Central memory CD4-positive, alpha-beta T cell (primary cell): ENCODE measurements around the gene RHBDD3.

ENCODE experiments used
- DNase-seq: peaks from one replicate; pipeline ENCODE4 v3.0.0; 2022

The RHBDD3 gene

DNA sequence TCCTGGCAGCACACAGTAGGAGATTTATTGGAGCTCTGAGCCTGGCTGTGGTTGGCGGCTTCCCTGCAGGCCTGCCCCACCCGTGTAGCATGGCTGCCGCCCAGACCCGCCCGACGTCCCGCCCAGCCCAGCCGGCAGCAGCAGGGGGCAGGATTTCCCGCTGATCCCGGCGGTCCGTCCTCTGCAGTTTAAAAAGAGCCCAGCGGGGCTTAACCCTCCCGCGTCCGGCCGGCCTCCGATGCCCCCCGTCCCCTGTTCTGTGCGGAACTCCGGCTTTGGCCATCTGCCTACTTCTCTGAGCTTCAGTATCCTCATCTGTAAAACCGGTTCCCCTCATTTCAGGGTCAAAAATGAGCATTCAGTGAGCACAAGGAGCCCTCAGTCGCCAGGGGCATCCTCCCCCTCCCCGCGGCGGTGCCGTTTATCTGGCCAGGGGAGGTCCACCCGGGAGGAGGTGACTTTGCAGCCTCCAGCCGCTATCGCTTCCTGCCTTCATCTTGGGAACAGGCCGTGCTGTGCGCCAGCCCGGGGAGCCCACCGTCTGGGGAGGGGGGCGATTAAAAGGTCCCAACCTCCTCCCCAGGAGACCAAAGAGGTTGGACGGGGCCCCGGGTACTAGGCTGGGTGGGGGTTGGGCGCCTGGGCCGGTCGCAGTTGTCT lies 38.5 kb upstream of the RHBDD3 start, which contains the start of gene GAS2L1:
Gene GAS2L1, plus strand, starts transcription at position 476 of the 660 bp plus-strand sequence. CDS start 1,456 bp downstream, outside the sequence.
- DNase-seq: peak; percentile 27

DNA sequence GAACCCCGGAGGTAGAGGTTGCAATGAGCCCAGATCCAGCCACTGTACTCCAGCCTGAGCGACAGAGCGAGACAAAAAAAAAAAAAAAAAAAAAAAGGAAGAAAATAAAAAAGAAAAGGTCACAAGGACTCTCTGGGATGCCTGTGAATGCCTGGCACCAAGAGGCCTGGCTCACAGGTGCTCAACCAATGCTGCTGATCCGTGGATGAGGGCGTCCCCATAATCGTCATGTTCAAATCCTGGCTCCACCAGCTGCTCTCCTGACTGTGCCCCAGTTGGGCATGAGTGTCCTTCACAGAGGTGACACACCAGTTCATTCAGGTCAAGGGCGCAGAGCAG lies 38.0 kb upstream of the RHBDD3 start:
- no peak for DNase-seq

DNA sequence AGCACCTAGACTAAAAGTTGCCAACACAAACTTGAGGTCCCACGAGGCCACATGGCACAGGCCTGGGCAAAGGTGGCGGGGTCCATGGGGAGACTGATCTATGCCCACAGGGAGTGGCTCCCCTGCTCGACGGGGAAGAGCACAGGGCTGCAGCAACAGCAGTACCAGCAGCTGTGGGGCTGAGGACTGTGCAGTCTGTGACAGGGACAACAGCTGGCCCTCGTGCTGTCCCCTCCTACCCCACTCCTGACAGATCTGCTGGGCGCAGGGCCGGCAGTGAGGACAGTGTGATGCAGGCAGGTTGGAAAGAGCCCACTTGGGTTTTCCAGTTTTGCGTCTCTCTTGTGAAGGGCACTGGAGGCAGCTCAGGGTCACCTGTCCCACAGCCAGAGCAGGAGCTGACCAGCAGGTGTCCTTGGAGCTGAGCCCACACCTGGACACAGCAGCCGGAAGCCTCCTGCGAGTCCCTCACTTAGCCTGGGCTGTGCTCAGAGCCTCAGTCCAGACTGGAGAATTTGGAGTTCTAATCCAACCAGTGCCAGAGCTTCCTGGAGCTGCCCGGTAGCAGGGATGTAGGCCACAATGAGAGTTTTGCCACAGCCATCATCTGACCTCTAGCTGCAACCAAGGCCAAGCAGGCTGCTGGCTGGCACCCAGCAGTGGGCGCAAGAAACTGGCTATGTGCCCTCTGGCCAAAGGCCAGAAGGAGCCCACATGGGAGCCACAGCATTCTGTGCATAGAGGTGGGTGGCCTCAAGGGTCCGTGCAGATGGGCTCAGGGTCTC lies 35.1 kb upstream of the RHBDD3 start:
- no peak for DNase-seq

DNA sequence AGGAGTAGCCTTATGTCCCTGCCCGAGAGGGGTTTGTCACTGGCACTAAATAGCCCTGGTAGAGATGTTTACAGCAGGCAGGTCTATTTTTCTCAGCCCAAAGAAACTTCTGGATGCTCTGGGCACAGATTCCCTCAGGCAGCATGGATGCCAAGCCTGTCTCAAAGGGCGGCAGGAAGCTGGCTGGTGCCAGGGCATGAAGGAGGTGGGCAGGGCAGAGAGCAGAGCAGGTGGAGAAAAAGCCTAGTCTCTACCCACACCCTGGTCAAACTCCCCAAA lies 34.6 kb upstream of the RHBDD3 start:
- DNase-seq: no peak

DNA sequence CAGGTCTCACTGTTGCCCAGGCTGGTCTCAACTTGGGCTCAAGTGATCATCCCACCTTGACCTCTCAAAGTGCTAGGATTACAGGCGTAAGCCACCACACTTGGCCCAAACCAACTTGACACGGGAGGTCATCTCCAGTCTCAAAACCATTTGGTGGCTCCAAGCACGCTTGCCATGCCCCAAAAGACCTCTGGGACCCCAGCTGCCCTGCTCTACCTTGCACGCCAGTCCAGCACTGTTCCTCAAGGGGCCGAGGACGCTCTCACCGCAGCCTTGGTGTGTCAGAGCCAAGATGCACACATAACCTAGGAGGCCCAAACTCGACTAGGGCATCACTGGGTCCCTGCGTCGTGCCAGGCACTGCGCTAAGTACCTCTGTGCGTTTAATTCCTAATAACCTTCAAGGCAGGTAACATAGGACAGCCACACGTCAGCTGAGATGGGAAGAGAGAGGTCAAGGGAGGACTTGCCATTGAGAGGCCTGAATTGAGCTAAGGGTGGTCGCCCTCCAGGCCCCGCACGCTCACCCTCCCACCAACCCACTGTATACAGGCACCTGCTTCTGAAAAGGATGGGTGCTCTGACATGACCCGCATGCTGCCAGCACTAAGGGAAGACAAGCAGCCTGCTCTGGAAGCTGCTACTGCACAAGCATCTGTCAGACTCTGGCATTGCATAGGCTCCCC lies 34.1 kb upstream of the RHBDD3 start:
- no peak for DNase-seq

DNA sequence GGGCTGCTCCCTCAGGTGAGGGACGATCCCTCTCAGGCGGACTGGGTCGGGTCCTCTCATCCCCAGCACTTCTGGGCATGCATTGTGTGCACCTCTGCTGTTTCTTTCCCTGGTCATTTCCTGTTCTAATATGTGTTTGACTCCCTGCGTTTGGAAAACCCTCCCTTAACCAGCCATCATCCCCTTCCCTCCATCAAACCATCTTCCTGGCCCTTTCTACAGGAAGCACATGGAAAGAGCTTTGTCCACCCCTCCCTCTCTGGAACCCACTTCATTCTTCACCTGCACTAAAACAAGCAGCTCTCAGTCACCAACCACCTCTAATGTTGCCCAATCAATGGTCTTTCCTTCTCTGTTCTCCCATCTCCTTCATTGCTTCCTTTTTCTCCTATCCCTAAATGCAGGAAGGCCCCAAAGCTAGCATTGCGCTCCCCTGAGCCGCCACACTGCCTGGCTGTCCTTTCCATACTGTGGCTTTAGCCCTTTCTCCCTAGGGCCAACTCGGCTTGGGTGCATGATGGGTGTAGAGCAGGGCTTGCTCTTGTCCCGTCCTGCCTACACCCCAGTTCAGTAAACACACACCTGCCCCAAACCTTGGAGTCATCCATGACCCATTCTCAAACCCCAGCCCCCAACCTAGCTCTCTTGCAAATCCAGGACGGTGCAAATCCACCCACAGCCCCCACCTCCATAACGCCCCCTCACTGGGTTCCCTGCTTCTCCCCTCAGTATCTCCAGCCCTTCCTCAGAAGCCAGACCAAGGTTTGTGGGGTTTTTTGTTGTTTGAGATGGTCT lies 33.2 kb upstream of the RHBDD3 start:
- no peak for DNase-seq

DNA sequence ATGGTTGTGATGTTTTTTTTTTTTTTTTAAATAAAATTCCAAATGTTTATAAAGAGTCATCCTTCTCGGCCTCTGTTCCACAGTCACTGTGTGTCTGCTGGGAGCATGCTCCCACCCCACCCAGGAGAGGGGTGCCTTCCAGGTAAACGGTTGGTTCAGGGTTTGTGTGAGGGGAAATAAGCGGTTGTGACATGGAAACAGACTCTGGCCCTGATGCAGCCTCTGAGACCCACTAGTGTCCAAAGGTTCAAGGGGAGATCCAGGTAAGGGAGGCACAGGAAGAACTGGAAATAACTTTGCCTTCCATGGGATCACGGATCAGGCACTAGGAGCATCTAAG lies 32.7 kb upstream of the RHBDD3 start:
- no peak for DNase-seq

DNA sequence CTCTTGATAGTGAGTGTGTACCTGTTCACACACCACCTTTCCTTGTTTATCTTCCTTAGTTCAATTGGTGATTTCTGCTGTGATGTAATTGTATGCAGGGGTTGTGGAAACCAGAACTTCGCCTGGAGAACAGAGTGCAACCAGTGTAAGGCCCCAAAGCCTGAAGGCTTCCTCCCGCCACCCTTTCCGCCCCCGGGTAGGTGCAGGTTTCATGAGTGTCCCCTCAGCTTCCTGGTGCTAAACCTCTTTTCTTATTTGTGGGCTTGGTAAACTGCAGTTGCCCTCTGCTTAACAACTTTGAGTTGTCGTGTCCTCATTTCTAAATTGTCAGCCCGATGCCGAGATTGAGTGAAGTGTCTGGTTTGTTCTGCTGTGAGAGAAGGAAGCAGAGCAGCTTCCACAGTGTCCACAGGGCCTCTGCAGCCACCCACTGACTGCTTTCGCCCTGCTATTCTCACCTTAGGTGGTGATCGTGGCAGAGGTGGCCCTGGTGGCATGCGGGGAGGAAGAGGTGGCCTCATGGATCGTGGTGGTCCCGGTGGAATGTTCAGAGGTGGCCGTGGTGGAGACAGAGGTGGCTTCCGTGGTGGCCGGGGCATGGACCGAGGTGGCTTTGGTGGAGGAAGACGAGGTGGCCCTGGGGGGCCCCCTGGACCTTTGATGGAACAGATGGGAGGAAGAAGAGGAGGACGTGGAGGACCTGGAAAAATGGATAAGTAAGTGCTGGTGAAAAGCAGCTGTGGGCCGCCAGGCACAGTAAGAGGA lies 31.5 kb upstream of the RHBDD3 start:
- DNase-seq: no peak

DNA sequence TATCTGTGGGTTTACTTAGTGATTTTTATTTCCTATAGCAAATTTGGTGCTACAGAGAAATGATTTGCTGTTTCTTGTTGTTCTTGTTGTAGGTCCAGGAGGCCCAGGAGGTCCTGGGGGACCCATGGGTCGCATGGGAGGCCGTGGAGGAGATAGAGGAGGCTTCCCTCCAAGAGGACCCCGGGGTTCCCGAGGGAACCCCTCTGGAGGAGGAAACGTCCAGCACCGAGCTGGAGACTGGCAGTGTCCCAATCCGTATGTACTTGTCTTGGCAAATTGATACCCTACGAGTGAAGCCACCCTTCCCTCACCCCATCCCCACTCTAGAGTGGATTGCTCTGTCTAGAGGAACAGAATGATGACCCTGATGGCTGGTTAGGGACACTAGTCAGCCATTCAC lies 30.9 kb upstream of the RHBDD3 start:
- DNase-seq: no peak

DNA sequence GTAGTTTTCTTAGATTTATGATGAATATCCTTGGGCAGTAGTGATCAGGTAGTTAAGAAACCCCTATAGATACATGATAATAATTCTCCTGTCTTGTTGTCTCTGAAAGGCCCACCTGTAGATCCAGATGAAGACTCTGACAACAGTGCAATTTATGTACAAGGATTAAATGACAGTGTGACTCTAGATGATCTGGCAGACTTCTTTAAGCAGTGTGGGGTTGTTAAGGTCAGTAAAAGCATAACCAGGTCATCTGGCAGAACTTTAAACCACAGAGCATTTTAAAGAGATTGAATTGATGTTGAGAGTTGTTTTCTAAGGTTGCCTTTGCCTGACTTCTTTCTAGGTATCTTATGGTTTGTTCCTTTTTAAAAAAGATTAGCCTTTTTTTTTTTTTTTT lies 24.6 kb upstream of the RHBDD3 start:
- DNase-seq: no peak

DNA sequence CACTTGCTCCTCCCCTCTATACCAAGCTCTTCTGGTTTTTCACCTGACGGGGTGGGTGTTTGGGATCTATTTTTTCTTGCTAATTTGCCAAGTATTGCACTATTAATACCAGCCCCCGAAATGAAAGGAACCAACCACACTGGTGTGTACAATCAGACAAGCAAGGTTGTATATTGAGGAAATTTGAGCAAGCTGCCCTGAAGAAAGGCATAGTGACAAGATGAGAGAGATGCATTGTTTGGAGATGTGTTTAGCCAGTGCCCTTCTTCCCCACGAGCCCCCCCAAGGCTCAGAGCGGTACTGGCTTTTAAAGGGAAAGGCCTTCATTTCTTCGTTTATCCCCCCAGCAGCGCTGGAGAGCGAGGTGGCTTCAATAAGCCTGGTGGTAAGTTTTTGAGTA lies 23.4 kb upstream of the RHBDD3 start:
- DNase-seq: no peak

DNA sequence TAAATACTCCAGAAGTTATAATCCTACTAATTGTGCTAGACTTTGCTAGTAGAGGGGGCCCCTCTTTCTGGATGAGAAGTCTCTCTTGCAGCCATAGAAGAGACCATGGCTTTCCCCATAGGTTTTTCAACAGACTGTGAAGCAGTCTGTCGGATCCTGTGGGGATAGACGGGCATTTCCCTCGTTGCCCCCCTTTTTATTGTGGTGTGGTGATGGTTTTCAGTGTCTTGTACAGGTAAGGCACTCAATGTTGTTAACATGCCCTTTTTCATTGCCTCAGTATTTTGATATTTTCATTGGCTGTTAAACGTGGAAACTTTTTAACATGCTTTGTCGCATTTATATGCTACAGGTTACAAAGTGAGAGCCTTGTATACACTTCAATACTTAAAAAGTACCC lies 22.3 kb upstream of the RHBDD3 start:
- no peak for DNase-seq

DNA sequence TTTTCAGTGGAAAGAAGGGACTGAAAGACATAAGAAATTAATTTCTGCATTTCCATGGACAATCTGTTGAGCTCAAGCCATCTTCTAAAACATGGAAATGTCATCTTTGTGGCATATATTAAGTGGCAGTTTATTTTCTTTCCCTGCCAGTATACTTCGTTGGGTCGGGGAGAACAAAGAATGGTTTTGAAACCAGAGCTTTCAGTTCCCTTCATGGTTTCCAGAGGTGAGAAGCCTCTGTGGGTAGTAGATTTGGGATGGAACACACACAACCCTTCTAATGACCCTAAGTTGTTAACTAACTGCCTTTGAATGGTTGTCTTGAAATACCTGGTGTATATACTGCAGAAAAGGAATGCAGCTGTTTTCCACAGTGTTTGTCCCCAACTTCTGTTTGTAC lies 21.1 kb upstream of the RHBDD3 start:
- no peak for DNase-seq

DNA sequence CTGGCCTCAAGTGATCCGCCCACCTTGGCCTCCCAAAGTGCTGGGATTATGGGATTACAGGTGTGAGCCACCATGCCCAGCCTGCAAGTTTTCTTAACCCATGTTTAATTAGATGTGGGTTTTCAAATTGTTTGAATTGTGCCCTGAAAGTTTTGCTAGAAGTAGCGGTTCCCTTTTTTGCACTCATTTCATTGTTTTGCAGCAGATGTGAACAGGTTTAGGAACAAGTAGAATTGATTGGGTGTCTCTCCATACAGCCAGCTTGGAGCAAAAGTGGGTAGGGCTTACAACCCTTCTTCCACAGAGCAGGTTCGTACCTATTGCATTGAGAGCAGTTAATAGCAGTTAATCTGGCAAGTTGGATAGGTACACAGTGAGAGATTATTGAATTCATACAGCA lies 16.4 kb upstream of the RHBDD3 start:
- no peak for DNase-seq

DNA sequence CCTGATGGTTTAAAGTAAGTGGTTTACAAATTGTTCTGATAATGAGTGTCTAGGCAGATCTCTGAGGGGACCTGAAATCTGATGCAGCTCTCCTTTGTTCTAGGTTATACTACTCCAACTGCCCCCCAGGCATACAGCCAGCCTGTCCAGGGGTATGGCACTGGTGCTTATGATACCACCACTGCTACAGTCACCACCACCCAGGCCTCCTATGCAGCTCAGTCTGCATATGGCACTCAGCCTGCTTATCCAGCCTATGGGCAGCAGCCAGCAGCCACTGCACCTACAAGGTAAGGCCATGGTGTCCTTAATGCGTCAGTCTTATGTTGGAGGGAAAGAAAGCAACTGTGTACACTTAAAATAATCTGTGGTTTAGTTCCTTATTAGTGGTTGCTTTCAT lies 10.1 kb upstream of the RHBDD3 start:
- no peak for DNase-seq

DNA sequence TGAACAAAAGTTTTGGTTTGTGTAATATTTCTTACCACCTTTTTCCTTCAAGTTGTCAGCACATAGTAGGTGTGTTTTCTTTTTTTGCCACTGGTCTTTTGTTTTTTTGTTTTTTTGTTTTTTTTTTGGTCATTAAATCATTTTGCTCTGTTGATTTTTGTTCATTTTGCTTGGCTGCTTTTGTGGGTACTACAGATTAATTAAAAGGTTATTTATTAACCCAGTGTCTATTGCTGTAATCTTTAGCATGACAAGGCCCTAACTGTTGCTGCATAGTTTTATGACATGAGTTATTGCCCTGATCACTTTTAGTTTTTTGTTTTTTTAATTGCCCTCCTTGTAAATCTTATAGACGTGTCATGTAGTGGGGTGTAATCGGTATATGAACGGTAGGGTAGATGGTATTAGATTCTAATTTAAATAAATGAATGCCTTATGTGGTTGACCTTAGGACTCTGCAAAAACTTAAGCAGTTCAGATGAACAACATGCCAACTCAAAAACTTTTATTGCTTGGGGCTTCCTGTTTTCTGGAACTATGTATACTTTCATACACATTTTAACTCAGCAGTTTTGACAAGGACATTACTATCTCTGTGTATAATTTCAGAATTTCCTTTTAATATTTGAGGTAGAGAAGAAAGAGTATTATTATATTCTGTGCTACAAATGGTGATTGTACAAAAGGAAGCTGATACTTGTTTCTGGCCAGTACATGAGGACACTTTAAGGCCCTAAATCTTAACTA lies 8.2 kb upstream of the RHBDD3 start:
- DNase-seq: no peak

DNA sequence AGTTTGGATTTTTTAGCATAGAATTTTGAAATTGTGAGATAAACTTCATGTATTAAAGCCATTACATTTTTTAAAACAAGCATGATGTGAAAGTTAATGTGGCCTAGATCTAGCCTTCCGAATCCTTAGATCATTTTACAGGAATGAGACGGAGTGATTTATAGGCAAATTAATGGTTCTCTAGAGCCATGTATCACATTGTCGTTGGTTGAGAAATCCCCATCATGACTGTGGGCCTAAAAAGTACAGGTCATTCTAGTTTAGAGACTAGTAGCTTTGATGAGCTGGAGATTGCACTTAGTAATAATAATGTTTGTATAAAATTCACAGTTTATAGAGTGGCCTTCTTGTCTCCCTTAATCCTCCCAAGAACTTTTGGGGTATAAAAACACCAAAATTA lies 7.4 kb upstream of the RHBDD3 start:
- no peak for DNase-seq

DNA sequence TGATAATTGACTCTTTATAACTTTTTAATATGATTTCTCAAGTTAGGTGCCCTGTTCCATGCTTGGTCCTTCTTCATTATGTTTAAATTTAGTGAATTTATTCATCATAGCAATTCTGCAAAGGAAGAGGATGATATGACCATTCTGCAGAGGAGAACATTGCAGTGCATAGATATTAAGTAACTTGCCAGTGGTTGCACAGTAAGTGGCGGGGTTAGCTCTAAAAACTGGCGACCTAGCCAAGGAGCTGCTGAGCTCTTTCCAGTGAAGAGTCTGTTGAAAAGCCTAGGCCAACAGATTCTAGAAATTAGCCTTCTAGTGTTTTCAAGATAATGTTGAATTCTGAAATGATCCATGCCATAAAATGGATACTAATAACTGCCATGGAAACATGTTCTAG lies 4.8 kb upstream of the RHBDD3 start:
- DNase-seq: no peak

DNA sequence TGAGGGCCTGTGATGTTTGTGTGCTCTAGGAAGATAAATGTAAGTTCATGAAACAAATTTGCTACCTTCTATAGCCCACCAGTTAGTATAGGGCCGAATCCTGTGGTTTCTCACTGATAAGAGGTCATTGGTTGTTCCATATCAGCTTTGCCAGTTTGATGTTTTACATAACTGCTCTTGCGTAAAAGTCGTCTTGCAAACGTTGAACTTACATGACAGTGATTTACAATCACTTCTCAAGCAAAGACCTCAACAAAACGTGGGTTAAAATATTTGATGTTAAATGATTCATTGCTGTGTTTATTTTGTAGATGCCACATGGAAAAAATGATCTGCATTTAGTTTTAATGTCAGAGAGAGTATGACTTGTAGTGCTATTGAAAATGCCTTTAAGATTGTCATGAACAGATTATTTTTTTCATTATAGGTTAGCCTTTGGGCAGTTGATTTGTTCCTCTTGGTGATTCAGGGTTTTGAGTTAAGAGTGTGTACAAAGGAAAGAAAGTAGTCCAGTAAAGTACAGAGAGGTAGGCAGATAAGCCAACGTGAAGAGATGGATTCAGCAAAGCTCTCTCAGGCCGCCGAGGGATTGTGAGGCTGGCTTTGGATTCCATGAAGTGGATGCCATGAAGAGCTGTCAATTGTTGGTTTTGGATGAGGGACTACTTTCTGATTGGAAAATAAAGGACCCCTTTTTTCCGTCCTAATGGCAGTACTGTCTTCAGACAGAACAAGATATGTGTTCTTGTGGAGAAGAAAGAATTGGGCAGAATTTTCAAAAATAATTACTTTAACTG lies 2.9 kb upstream of the RHBDD3 start:
- DNase-seq: no peak

DNA sequence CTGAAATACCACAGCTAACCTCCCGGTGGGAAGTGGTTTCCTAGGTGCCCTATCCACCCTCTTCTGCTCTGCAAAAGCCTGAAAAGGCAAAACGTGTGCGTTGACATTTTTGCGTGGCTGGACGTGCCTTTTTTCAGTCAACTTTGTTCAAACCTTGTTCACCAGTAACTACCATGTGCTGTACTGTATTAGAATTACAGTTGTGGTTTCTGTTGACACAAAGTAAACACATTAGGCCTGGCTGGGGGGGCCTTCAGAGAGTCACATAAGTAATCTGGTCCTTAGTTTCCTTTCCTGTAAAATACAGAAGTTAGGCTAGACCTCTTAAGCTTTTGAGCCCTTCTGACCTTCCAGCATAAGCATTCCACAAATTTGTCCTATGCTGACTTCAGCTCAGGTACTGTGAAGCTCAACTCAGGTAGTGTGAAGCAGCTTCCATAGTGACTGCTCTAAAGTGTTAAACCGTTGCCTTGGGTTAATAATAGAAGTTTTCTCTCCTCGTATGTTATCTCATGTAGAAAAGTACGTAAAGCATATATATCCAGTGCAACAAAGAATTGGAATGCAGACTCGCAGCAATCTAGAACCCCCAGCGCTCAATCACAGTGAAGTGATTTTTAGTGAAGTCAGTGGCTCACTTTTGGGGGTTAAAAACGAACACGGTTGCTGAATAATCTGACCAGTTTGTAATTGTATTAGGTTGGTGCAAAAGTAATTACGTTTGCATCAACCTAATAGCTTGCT lies 2.1 kb upstream of the RHBDD3 start:
- DNase-seq: no peak

DNA sequence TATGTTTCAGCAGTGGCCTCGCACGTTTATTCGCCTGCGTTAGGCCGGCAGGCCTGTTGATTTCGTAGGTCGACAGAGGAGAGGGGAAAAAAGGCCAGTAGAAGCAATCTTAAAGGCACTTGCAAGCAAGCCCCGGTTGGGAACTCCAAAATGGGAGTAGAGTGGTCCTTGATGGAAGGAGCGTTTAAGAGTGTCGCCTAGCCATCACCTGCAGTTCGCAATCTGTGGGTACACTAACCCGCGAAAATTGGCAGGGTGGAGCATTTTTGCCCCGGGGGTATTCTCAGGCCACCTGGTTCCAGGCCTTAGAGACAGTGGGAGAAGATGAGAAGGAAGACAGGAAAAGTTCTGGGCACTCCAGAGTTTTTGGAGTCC lies 1.4 kb upstream of the RHBDD3 start:
- no peak for DNase-seq
